Esophagus squamous epithelium (tissue), 4 donors: ENCODE measurements around the gene ZFAND3.

Experiments
- POLR2A ChIP-seq, 4 donors: fragments of 450-650 bp; IDR thresholded peaks; one replicate each; pipeline ENCODE4 v1.6.1; 2017; ENCODE audit warnings: antibody characterized with exemption in 4 of 4, mild to moderate bottlenecking in 4 of 4, moderate library complexity in 3 of 4
- TF ChIP-seq, protein P1 (sequence below), 6 experiments: fragments of 450-650 bp in 4 of 6; fragments of 200-600 bp in 2 of 6; sonication (generic) in 2 of 6; IDR thresholded peaks; one replicate each; pipeline ENCODE4 v1.5.1; 2016 to 2019; ENCODE audit warnings: antibody characterized with exemption in 6 of 6, mild to moderate bottlenecking in 4 of 6, moderate library complexity in 4 of 6

DNA sequence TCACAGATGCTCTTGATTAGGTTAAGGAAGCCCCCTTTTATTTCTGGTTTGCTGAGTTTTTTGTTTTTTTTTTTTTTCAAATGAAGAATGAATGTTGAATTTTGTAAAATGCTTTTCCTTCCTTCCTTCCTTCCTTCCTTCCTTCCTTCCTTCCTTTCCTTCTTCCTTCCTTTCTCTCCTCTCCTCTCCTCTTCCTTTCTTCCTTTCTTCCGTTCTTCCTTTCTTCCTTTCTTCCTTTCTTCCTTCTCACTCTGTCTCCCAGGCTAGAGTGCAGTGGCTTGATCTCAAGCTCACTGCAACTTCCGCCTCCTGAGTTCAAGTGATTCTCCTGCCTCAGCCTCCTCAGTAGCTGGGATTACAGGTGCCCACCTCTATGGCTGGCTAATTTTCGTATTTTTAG is 158.2 kb downstream of the ZFAND3 start:
- TF ChIP-seq, protein P1, sequence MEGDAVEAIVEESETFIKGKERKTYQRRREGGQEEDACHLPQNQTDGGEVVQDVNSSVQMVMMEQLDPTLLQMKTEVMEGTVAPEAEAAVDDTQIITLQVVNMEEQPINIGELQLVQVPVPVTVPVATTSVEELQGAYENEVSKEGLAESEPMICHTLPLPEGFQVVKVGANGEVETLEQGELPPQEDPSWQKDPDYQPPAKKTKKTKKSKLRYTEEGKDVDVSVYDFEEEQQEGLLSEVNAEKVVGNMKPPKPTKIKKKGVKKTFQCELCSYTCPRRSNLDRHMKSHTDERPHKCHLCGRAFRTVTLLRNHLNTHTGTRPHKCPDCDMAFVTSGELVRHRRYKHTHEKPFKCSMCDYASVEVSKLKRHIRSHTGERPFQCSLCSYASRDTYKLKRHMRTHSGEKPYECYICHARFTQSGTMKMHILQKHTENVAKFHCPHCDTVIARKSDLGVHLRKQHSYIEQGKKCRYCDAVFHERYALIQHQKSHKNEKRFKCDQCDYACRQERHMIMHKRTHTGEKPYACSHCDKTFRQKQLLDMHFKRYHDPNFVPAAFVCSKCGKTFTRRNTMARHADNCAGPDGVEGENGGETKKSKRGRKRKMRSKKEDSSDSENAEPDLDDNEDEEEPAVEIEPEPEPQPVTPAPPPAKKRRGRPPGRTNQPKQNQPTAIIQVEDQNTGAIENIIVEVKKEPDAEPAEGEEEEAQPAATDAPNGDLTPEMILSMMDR (IDR thresholded peaks at IDR 0.05), result no peak
- no peak for TF ChIP-seq POLR2A (IDR thresholded peaks at IDR 0.05)
